Skin of body (tissue), 2 donors: ENCODE results near the gene DDX27. TPM values are rescaled to one million over a fixed set of nuclear protein-coding genes. Genes with fewer than 3 reads are reported as not detected.
"Not testable (repeated sequence)": the region's sequence is repeated elsewhere in the genome, so short reads cannot be mapped to it uniquely, and the experiment has no call there.

Source experiments
- DNase-seq: peaks from one replicate; lab custom pipeline; 2025; lab: John Stamatoyannopoulos, UW
- total RNA-seq: library from RNA; depleted of rRNA; stranded (reverse); fragments of >200 nt; gene quantifications from one replicate; pipeline ENCODE4 v1.2.3, GENCODE V29; 2014

Gene DDX27, protein sequence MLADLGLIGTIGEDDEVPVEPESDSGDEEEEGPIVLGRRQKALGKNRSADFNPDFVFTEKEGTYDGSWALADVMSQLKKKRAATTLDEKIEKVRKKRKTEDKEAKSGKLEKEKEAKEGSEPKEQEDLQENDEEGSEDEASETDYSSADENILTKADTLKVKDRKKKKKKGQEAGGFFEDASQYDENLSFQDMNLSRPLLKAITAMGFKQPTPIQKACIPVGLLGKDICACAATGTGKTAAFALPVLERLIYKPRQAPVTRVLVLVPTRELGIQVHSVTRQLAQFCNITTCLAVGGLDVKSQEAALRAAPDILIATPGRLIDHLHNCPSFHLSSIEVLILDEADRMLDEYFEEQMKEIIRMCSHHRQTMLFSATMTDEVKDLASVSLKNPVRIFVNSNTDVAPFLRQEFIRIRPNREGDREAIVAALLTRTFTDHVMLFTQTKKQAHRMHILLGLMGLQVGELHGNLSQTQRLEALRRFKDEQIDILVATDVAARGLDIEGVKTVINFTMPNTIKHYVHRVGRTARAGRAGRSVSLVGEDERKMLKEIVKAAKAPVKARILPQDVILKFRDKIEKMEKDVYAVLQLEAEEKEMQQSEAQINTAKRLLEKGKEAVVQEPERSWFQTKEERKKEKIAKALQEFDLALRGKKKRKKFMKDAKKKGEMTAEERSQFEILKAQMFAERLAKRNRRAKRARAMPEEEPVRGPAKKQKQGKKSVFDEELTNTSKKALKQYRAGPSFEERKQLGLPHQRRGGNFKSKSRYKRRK
- total RNA-seq, result 22.7 TPM

DNA sequence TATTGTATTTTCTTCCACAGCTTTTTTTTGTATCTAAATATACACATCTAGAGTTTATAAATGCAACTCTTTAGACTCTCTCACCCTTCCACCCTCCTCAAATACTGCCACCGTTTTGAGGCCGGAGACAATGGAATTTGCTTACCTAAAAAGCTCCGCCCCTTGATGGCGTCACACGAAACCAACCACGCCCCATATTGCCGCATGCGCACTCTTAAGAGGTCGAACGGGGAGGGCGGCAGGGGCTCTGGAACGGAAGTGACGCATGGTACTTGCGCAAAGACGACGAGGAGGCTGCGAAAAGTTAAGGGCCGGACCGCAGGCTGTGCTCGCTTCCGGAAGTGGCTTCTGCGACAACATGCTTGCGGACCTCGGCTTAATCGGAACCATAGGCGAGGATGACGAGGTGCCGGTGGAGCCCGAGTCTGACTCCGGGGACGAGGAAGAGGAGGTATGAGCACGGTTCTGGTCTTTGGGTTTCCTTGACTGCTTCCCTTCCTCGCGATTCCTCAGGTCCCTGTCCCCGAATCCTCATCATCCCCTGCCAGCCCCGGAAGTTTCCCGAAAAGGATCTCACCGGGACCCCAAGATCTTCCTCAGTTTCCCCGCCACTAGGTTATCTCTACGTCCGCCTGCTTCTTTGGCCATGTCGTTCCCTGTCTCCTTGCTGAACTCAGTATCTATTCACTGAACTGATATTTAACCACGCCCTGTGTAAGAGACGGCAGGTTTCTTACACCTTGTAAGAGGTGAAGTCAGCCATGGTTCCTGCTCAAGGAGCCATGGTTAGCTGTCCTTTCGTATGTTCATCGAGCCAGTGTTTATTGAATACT, at the start of gene DDX27:
DDX27 (plus strand) TSS at position 326 of the 833 bp plus-strand sequence; CDS start at position 359, 33 bp downstream.
- DNase-seq, result peak; percentile 99

DNA sequence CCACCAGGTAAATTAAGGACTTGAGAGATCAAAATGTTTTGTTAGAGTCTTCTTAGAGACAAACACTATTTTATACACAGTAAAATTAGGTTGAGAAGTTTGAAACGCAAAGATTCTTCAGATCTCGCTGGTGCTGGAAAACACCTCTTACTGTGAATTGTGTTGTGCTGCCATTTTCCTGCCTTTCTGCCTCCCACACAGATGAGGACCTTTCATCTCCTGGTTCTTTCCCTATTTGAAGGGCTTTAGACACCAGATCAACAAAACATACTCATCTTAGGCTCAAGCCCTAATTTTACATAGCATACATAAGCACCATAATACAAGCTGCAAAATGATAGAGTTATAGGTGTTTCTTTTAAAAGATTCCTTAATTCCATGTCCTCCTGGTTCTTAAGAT, 49.7 kb upstream of the DDX27 start:
- DNase-seq, result no peak

DNA sequence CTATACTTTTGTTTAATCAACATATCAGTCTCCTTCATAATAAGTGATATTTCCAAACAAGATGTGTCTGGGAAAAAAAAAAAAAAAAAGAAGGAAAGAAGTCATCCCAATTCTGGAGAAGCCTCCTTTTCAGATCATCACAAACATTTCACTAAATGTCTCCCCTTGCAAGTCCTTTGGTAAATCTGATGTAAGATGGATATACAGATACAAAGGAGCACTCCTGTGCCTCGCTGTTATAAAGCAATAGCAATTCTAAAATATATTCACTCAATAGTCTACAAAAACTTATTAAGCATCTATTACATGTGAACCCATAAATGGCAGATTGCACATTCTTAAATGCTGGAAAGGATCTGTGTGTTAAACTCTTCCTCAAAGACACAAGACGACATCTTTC, 48.5 kb upstream of the DDX27 start:
- DNase-seq, result no peak

DNA sequence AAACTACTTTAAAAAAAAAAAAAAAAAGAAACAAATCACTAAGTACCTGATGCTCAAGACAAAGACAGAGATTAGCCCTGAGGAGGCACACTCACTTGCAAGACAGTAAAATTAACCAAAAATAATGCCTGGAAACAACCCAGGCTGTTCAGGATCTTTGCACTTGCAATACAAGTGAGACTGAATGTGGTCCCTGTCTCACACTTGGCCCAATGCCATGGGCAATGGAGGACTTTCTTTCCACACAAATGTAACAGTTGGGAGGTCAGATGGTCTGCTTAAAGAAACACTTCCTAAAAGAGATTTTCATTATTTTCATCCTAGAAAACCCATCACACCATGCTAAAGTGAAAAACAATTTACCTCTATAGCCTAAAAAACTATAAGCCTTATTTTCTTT, 47.3 kb upstream of the DDX27 start:
- no peak for DNase-seq

DNA sequence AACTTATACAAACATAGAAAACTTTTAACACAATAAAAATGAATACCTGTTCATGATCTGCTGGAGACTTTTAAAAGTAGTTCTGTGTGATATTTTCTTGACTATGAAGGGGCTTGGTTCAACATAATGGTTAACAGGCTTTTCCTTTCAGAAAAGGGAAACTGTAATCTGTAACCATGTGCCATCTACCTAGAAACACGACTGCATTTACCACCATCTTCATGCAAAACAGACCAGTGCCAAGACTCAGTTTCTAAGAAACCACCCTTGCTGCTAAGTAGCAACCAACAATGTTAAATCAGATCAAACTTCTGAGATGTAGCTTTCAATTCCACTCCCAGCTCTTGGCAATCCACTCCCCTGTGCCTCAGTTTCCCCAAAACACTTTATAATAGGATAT, 46.8 kb upstream of the DDX27 start:
- no peak for DNase-seq

DNA sequence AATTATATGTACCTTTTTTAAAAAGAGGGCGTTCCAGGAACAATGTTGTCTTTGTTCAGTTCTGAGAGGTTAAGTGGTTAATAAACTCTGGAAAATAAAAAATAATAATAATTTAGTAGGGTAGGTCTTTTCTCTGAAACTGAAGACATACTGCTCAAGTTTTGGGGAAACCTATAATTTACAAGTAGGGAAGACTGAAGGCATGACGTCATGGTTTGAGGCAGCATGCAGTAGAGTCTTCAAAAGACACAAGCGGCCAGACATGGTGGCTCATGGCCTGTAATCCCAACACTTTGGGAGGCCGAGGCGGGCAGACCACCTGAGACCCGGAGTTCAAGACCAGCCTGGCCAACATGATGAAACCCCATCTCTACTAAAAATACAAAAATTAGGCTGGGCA, 45.0 kb upstream of the DDX27 start:
- no peak for DNase-seq

DNA sequence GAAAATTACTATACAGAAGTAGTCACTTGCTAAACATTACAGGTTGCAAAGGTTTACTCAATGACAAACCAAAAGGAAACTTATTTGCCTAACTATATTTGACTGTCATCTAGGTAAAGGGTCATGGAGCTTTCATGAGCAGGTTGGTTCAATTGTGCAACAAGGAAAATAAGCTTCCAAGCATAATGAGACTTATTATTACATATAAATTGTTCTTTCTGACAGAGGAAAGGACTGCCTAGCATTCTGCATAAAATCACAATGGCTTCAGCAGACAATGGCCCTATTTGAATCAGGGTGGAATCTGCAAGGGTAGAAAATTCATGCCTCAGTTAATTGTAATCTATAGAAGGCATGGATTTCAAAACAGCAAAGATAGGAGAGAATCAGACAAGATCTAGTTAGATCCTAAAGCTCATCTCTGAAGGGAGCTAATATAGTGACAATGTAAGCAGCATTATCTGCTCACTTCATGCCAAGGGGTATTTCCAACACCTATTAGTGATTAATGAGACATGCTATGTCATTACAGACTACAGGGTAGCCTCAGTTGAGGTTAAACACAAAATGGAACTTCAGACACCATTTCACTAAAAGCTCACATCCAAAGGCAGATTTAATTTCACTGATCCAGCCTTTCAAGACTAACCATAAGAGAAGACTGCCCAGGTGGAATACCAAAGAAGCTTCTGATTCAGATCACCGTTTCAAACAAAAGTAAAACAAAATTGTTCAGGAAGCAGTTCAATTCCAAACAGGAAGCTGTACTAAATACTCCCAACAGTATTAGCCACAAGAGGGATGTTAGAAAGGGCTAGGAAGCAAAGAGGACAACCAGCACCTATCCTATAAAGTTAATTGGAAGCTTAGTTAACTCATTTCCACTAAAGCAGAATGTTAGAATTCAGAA, 39.6 kb upstream of the DDX27 start:
- no peak for DNase-seq

DNA sequence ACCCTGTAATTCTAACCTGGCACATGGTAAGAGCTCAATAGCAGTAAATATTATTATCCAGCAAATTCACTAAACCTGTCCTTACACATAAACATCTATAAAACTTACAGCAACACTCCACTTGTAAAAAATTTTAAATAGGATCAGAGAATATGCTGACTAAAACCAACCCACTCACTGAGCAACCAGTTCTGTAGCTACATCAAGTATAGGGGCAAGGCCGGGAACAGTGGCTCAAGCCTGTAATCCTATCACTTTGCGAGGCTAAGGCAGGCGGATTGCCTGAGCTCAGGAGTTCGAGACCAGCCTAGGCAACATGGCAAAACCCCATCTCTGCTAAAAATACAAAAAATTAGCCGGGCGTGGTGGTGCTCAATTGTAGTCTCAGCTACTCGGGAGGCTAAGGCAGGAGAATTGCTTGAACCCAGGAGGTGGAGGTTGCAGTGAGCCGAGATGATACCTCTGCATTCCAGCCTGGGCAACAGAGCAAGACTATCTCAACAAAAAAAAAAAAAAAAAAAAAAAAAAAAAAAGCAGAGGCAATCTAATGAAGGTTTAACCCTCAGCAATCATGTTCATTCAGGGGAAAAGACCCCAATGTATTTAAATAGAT, 37.8 kb upstream of the DDX27 start:
- no peak for DNase-seq

DNA sequence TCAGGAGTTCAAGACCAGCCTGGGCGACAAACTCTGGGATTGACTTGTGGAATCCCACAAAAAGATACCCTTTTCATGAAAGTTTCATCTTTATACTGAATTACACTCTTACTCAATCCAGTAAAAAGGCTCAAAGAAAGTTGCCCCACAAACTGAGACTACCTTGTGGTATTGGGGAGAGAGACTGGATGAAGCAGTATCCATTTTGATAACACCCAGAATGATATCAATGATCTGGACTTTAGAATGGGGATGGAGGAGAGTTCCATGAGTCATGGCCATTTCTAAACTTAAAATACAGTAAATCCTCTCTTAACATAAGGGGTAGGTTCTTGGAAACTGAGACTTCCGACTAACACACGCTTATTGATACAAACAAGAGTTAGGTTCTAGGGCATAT, 35.8 kb upstream of the DDX27 start:
- no peak for DNase-seq

DNA sequence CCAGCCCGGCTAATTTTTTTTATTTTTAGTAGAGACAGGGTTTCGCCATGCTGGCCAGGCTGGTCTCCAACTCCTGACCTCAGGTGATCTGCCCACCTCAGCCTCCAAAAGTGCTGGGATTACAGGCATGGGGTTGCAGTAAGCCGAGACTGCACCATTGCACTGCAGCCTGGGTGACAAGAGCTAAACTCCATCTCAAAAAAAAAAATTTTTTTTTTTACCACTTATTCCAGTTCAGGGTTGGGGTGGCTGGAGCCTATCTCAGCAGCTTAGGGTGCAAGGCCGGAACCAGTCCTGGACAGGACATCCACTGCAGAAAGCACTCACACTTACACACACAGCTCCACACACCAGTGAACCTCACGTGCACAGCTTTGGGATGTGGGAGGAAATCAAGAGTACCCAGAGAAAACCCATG, 35.1 kb upstream of the DDX27 start:
- DNase-seq, result not testable (repeated sequence)

DNA sequence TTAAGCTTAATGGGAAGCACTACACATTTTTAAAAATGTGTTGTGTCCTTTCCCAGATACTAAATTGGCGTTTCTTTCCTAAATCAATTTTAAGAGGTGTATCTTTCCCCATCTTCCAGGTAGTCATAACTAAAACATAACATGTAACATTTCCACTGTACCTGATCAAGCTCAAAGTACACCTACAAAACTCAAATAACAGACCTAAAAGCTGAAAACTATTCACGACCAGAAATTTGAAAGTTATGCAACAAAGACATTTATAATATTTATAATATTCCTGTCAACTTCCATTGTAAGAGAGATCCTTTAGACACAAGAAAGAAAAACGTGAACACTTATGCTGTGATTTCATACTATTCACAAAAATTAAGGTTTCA, 34.5 kb upstream of the DDX27 start:
- no peak for DNase-seq

DNA sequence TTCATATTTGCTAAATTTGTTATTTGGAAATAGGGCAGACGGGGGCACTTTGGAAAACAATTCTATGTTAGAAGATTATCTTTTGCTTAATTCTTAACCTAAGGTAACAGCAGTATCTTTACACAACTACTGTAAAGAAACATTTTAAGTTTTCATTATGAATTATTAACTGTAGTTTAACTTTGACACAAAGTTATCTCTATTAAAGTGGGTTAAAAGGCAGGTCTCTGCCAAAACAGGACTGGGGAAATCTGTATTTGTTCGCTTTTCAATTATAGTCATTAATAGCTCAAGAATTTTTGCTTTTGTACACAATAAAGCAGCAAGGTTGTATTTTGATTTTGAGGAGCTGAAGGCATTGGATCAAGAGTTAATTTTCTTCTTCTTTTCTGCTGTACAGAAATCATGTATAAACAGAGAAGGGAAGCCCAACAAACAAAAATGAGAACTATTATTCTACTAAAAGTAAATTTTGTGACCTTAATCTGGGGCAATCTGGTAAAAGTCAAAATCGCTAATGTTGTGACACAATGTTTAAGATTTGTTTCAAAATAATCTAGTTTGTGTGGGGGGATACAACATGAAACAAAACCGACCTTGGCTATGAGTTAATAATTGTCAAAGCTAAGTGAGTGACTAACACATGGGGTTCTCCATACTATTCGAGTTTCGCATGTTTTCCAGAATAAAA, 34.0 kb upstream of the DDX27 start:
- DNase-seq, result no peak

DNA sequence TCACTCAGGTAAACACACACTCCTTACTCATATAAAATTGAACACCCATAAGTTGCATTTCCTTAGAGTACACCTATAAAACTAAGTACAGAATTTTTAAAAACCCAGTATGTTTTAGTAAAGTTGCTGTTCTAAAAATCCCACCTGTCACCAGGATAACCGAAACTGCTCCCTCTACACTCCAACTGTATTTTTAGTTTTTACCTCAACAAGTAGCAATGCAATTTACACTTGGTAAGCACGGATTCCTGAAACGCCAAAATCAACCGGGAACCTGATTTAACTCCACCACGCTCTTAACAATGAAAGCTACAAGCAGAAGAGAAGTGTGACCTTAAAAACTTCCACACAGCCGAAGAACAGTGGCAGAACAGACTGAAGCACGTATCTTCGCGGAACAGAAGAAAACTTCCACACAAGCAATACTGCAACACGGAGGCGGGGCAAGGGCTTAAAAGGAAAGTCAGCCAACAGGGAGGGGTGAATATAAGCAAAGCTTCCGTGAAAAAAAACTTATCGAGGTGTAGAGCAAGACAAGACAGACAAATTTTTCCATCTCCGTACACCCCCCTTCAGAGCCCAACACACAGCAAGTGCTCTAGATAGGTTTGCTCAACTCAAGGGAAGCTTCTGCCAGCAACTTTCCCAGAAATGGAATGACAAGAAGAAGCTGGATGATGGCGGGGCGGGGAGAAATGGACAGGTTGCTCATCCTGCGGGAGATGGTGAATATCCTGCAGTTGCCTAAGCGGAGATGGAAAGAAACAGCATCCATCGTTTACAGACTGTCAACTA, 32.5 kb upstream of the DDX27 start:
- DNase-seq, result peak; percentile 64

DNA sequence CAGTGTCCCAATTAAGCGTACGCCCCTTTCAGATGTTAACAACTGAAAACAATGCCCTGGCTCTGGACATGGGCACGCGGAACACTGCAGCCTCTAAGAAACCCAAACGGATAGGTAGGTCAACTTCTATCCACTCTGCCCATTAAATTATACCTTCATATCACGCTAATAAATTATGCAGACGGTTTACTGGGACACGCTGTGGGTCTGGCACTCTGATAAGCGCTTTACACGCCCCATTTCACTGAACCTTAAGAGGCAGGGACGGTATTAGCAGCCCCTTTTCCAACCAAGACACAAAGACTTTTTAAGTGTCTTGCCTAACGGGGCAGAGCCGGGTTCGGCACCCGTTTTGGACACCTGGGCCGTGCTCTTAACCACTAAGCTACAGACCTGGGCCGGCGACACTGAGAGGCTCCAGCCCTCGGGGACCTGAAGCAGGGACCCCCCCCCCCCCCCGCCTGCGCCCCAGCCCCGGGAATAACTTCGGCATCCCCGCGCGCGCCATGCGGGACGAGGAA, 31.8 kb upstream of the DDX27 start:
- DNase-seq, result no peak

DNA sequence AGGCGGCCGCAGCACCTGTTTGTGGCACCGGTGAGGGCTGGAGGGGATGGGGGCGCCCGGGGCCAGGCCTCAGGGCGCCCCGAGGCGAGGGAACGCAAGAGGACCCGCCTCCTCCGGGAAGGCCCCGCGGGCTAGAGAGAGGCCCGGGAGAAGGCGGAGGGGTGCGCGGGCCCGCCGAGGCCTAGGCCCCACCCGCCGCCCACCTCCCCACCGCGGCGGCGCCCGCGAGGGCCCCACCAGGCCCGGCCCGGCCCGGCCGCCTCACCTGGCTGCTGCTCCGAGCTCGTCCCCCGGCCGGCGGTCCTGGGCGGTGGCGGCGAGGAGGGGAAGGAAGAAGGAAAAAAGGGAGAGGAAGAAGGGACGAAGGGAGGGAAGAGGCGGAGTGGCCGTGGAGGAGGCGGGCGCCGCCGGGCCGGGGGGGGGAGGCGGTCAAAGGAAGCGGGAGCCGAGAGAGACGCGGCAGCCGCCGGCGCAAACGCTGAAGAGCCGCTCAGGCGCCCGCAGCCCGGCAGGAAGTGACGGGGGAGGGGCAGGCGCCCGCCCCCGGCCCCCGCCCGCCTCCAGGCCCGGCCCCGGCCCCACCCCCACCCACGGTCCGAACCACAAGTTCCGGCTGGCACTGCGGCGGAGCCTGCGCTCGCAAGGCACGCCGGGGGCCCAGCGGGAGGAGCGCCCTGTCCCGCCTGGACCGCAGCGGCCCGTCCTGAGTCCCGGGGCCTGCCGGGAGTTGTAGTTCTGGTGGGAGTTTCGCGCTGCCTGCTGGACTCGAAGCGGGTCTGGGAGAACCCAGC, 31.2 kb upstream of the DDX27 start, which contains the start of gene STAU1:
STAU1 (minus strand) TSS at position 484 of the 791 bp plus-strand sequence. CDS start 22,133 bp downstream, outside the sequence.
- DNase-seq, result peak; percentile 95

DNA sequence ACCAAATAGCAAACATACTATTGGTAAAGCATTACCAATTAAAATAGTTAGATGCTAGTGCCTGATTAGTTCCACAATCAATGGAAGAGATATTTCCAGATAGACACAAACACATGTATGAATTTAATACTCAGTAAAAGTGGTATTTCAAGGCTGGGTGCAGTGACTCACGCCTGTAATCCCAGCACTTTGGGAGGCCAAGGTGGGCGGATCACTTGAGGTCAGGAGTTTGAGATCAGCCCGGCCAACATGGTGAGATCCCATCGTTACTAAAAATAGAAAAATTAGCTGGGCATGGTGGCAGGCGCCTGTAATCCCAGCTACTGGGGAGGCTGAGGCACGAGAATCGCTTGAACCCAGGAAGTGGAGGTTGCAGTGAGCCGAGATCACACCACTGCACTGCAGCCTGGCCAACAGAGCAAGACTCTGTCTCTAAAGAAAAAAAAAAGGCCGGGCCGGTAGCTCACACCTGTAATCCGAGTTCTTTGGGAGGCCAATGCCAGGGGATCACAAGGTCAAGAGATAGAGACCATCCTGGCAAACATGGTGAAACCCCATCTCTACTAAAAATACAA, 26.2 kb upstream of the DDX27 start:
- not testable (repeated sequence) for DNase-seq

DNA sequence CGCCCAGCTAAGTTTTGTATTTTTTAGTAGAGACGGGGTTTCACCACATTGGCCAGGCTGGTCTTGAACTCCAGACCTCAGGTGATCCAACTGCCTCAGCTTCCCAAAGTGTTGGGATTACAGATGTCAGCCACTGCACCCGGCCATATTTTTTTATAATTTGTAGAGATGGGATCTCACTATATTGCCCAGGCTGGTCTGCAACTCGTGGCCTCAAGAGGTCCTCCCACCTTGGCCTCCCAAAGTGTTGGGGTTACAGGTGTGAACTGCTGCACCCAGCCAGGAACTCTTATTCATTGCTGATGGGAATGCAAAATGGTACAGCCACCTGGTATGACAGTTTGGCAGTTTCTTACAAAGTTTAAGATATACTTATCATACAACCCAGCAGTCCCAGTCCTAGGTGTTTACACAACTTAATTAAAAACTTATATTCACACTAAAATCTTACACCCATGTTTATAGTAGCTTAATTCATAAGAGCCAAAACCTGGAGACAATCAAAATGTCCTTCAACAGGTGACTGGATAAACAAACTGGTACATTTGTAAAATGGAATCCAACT, 19.4 kb upstream of the DDX27 start:
- no peak for DNase-seq
